Measurements from ENCODE around the gene GMEB2. TPM values are rescaled to one million over a fixed set of nuclear protein-coding genes. Genes with fewer than 3 reads are reported as not detected.
"Not testable (repeated sequence)": the region's sequence is repeated elsewhere in the genome, so short reads cannot be mapped to it uniquely, and the experiment has no call there.

The GMEB2 gene
- total RNA-seq, 1 donor from 2014 or later = 16.1 TPM

DNA sequence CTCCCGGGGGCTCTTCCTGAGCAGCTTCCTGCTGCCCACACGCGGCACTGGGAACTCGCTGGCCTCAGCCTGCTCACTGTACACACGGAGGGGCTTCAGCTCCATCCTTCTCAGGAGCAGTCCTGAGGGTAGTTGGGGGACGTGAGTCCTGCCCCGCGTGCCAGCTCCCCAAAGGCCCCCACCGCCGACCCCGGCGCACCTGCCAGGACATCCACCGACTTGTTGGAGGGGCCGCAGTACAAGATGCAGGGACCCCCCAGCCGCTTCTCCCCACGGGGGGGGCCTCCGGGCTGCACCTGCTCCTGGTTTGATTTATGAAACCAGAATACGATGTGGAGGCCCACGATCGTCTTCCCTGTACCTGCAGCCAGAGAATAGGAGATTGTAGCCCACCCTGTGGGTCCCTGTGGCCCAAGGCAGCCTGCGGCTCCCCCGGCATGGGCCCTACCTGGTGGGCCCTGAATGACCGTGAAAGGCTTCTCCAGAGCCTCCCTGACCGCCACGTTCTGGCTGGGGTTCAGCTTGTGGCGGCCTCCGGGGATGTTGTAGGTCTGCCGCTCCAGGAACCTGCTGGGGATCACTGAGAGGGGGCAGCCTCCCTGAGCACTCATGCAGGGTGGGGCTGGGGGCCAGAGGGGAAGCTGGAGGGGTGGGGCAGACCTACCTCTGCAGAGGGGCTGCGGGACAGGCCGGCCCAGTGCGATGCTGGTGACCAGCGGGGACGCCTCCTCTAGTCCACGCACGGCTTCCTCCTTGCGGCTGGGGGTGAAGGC lies 65.1 kb downstream of the GMEB2 start:
- H3K27me3 Mint-ChIP-seq (ENCODE audit: low read depth) = no peaks in the 10 kb centered on the region
- H3K9me3 Mint-ChIP-seq = no peaks in the 10 kb centered on the region
- DNase-seq (ENCODE audit: low spot score in 2 of 2, unreplicated experiment in 2 of 2) = no peak
- TF ChIP-seq, protein P1, sequence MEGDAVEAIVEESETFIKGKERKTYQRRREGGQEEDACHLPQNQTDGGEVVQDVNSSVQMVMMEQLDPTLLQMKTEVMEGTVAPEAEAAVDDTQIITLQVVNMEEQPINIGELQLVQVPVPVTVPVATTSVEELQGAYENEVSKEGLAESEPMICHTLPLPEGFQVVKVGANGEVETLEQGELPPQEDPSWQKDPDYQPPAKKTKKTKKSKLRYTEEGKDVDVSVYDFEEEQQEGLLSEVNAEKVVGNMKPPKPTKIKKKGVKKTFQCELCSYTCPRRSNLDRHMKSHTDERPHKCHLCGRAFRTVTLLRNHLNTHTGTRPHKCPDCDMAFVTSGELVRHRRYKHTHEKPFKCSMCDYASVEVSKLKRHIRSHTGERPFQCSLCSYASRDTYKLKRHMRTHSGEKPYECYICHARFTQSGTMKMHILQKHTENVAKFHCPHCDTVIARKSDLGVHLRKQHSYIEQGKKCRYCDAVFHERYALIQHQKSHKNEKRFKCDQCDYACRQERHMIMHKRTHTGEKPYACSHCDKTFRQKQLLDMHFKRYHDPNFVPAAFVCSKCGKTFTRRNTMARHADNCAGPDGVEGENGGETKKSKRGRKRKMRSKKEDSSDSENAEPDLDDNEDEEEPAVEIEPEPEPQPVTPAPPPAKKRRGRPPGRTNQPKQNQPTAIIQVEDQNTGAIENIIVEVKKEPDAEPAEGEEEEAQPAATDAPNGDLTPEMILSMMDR (IDR thresholded peaks at IDR 0.05; ENCODE audit: unreplicated experiment) = no peak
- no peaks in the 10 kb centered on the region for H3K4me1 Mint-ChIP-seq
- H3K4me3 Mint-ChIP-seq = no peak overlapping the region
- H3K27ac Mint-ChIP-seq = no peak overlapping the region
- peaks cover 6% of the 10 kb centered on the region for H3K36me3 Mint-ChIP-seq

DNA sequence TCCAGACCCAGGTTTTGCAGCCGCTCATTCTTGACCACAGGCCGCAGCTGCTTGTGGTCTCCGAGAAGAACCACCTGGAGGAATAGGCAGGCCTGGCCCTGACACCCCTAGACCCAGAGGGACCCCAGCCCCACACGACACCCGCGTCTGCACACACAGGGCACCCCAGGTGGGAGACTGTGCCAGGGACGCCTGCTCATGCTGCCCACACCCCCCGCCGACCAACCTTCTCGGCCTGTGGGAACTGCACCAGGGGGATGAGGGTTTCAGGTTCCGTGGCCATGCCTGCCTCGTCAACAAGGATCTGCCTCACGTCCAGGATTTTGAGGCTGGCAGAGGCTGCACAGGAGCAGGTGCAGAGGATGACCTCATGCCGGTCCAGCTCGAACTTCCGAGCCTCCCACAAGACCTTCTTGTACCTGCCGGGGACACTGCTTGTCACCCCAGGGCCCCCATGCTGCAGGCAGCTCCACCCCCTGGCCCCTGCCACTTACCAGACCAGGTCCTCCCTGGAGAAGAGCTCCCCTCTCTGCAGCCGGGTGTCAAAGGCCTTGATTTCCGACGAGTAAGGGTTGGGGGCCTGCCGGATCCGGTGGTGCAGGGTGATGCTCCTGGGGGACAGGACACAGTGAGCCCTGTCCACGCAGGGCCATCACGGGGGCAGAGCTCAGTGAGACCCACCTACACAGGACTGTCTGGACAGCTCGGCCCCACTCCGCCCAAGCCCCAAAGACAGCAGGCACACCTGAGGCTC lies 65.9 kb downstream of the GMEB2 start:
- H3K9me3 Mint-ChIP-seq = no peaks in the 10 kb centered on the region
- no peak overlapping the region for H3K27ac Mint-ChIP-seq

DNA sequence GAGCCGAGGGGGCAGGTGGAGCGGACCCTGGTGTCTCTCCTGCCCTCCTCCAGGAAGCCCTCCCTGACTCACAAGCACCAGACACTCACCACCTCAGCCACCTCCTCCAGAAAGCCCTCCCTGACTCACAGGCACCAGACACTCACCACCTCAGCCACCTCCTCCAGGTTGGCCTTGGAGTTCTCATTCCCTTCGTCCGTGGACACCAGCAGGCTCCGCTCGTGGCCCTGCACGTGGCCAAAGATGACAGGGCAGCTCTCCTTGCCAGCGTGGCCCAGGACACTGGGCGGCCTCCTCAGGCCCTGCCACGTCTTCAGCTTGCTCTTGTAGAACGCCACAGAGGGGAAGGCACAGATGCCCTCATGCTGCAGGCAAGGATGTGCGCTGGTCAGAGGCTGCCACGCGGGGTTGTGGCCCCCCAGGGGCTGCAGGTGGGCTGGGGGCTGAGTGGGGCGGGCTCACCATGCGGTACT lies 66.5 kb downstream of the GMEB2 start:
- H3K4me1 Mint-ChIP-seq = no peaks in the 10 kb centered on the region
- no peaks in the 10 kb centered on the region for H3K27me3 Mint-ChIP-seq (ENCODE audit: low read depth)
- no peaks in the 10 kb centered on the region for H3K9me3 Mint-ChIP-seq
- peaks cover 6% of the 10 kb centered on the region for H3K36me3 Mint-ChIP-seq
- H3K4me3 Mint-ChIP-seq = no peak overlapping the region
- TF ChIP-seq, protein P1 (IDR thresholded peaks at IDR 0.05; ENCODE audit: unreplicated experiment) = no peak
- no peak overlapping the region for H3K27ac Mint-ChIP-seq
- no peak for DNase-seq (ENCODE audit: low spot score in 2 of 2, unreplicated experiment in 2 of 2)

More for the DNA sequence above, 65.9 kb downstream of the GMEB2 start:
- H3K4me1 Mint-ChIP-seq = no peaks in the 10 kb centered on the region
- no peak for DNase-seq (ENCODE audit: low spot score in 2 of 2, unreplicated experiment in 2 of 2)
- H3K27me3 Mint-ChIP-seq (ENCODE audit: low read depth) = no peaks in the 10 kb centered on the region
- H3K4me3 Mint-ChIP-seq = no peak overlapping the region
- peaks cover 6% of the 10 kb centered on the region for H3K36me3 Mint-ChIP-seq
- TF ChIP-seq, protein P1 (IDR thresholded peaks at IDR 0.05; ENCODE audit: unreplicated experiment) = no peak

DNA sequence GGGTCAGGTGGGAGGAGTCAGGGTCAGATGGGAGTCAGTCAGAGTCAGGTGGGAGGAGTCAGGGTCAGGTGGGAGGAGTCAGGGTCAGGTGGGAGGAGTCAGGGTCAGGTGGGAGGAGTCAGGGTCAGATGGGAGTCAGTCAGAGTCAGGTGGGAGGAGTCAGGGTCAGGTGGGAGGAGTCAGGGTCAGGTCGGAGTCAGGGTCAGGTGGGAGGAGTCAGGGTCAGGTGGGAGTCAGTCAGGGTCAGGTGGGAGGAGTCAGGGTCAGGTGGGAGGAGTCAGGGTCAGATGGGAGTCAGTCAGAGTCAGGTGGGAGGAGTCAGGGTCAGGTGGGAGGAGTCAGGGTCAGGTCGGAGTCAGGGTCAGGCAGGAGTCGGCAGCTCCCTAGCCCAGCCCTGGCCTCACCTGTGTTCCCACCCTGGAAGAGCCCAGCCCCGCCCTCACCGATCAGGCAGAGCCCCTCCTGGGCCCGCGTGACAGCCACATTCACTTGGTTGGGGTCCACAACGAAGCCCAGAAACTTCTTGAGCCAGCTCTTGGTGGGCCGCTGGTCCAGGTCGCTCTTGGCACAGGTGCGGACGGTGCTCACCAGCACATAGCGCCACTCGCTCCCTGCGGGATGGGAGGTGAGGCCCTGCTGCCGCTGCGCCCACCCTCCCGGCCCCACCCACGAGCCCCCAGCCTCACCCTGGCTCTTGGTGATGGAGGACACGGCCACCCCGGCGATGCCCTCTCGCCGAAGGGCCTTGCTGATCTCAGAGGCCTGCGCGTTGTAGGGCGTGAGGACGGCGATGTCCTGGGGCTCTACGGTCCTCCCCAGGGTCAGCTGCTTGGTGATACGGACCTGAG lies 67.2 kb downstream of the GMEB2 start:
- H3K36me3 Mint-ChIP-seq; H3K9me3 Mint-ChIP-seq; H3K4me1 Mint-ChIP-seq; H3K27ac Mint-ChIP-seq; DNase-seq (ENCODE audit: low spot score in 2 of 2, unreplicated experiment in 2 of 2); H3K4me3 Mint-ChIP-seq; H3K27me3 Mint-ChIP-seq (ENCODE audit: low read depth): not testable (repeated sequence)

DNA sequence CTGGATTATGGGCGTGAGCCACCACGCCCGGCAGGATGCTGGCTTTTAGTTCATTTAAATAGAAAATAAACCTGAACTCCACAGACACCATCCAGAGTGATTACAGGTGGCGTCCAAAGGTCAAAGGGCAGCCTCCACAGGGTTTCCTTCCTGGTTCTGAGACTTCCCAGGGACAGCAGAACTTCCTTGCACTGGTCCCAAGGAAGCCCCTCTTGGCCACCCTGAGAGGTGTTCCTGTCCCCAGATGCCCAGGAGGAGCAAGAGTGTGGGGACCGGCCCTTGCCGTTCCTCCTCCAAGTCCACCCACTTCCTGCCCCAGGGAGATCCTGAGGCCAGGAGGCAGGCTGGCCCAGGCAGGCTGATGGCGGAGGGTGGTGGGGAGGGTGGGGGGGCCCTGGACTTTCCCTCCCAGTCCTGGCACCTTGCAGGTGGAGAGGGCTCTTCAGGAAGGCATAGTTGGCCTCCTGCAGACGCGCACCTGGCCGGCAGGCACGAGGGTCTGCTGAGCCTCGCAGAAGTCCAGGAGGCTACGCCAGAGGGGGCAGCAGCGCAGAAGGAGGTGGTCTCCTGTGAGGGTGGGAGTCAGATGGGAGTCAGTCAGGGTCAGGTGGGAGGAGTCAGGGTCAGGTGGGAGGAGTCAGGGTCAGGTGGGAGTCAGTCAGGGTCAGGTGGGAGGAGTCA lies 68.0 kb downstream of the GMEB2 start:
- H3K27me3 Mint-ChIP-seq (ENCODE audit: low read depth) = no peaks in the 10 kb centered on the region
- H3K27ac Mint-ChIP-seq = no peak overlapping the region
- TF ChIP-seq, protein P1 (IDR thresholded peaks at IDR 0.05; ENCODE audit: unreplicated experiment) = no peak
- H3K4me3 Mint-ChIP-seq = no peak overlapping the region
- H3K4me1 Mint-ChIP-seq = no peaks in the 10 kb centered on the region
- peaks cover 6% of the 10 kb centered on the region for H3K36me3 Mint-ChIP-seq
- no peaks in the 10 kb centered on the region for H3K9me3 Mint-ChIP-seq
- no peak for DNase-seq (ENCODE audit: low spot score in 2 of 2, unreplicated experiment in 2 of 2)
